ENCODE data around the gene CCNL2. TPM values are rescaled to one million over a fixed set of nuclear protein-coding genes. Genes with fewer than 3 reads are reported as not detected.

CCNL2 gene
- total and polyA plus RNA-seq, 4 donors = 46.4 to 170 (median 104) TPM

- TF ChIP-seq, protein P1, sequence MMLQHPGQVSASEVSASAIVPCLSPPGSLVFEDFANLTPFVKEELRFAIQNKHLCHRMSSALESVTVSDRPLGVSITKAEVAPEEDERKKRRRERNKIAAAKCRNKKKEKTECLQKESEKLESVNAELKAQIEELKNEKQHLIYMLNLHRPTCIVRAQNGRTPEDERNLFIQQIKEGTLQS (IDR thresholded peaks at IDR 0.05) = no peak
- no peak for TF ChIP-seq MAX (IDR thresholded peaks at IDR 0.05)
- TF ChIP-seq YY1 (IDR thresholded peaks at IDR 0.05) = no peak
- TF ChIP-seq CTCF (IDR thresholded peaks at IDR 0.05; ENCODE audit: low read depth, low read length, missing input control) = no peak
Observed at GRCh38 chr1:1342061-1342562, 57.0 kb downstream of the CCNL2 start (continued).

DNA sequence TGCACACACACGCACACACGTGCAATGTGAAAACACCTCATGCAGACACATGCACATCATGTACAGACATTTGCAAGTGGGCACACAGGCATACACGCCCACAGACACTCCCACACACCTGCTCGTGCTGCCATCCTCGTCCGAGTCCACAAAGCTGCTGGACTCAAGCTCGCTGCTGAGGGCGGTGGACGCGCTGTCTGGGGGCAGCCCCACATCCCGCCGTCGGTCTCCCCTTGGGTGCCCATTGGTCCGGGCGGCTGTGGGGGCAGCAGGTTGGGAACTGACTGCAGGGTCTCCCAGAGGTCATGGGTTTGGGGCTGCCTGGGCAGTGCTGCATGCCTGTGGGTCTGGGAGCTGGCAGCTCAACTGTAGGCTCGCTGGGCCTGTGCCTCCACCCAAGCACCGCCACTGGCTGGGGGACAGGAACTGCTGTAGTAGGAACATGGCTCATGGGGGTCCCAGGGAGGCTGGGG, 57.5 kb downstream of the CCNL2 start:
- no peaks in the 10 kb centered on the region for H3K9me3 ChIP-seq (ENCODE audit: control insufficient read depth in 4 of 4, low read length in 3 of 4)
- no peak for TF ChIP-seq CTCF (IDR thresholded peaks at IDR 0.05; ENCODE audit: low read depth, low read length, missing input control)
- TF ChIP-seq HNF4G (IDR thresholded peaks at IDR 0.05) = no peak
- no peak for TF ChIP-seq FOXA2 (IDR thresholded peaks at IDR 0.05)
- no peak for TF ChIP-seq TAF1 (conservative IDR thresholded peaks at IDR 0.05)
- TF ChIP-seq EGR1 (IDR thresholded peaks at IDR 0.05; ENCODE audit: low read depth in 2 of 2) = no peak
- WGBS = 95% methylated on average over 17 of the region's 17 CpGs
- H3K9ac ChIP-seq (ENCODE audit: low read depth in 1 of 2, low read length in 2 of 2) = no peak overlapping the region
- peaks cover 25 to 37% (median 35%) of the 10 kb centered on the region in 4 donors for H3K4me1 ChIP-seq (ENCODE audit: control insufficient read depth in 4 of 4, insufficient read depth in 4 of 4, low read length in 3 of 4)
- no peak for DNase-seq (ENCODE audit: low spot score)
- no peaks in the 10 kb centered on the region for H3K27me3 ChIP-seq (ENCODE audit: control insufficient read depth in 4 of 4, insufficient read depth in 4 of 4, low read length in 3 of 4)
- no peak overlapping the region for H3K4me3 ChIP-seq (ENCODE audit: low read depth in 1 of 3, low read length in 3 of 3)
- peaks cover 0 to 31% (median 13%) of the 10 kb centered on the region in 4 donors for H3K36me3 ChIP-seq (ENCODE audit: control insufficient read depth in 4 of 4, insufficient read depth in 3 of 4, low read depth in 1 of 4, low read length in 3 of 4)
- no peak overlapping the region for H3K27ac ChIP-seq (ENCODE audit: low read depth in 1 of 2, low read length in 2 of 2)

- WGBS = 94% methylated on average over 36 of the region's 36 CpGs
- TF ChIP-seq RAD21 (IDR thresholded peaks at IDR 0.05) (no peak), NR2F2 (IDR thresholded peaks at IDR 0.05) (no peak), FOXA1 (IDR thresholded peaks at IDR 0.05) (no peak), GABPA (IDR thresholded peaks at IDR 0.05 in 1 of 2, conservative IDR thresholded peaks at IDR 0.05 in 1 of 2) (no peak), SP1 (IDR thresholded peaks at IDR 0.05) (no peak), YY1 (IDR thresholded peaks at IDR 0.05) (no peak), TAF1 (conservative IDR thresholded peaks at IDR 0.05) (no peak), HNF4G (IDR thresholded peaks at IDR 0.05) (no peak), EGR1 (IDR thresholded peaks at IDR 0.05; ENCODE audit: low read depth in 2 of 2) (no peak), JUND (IDR thresholded peaks at IDR 0.05) (no peak), RXRA (IDR thresholded peaks at IDR 0.05) (no peak), HNF4A (conservative IDR thresholded peaks at IDR 0.05) (no peak)
- TF ChIP-seq, protein P2, sequence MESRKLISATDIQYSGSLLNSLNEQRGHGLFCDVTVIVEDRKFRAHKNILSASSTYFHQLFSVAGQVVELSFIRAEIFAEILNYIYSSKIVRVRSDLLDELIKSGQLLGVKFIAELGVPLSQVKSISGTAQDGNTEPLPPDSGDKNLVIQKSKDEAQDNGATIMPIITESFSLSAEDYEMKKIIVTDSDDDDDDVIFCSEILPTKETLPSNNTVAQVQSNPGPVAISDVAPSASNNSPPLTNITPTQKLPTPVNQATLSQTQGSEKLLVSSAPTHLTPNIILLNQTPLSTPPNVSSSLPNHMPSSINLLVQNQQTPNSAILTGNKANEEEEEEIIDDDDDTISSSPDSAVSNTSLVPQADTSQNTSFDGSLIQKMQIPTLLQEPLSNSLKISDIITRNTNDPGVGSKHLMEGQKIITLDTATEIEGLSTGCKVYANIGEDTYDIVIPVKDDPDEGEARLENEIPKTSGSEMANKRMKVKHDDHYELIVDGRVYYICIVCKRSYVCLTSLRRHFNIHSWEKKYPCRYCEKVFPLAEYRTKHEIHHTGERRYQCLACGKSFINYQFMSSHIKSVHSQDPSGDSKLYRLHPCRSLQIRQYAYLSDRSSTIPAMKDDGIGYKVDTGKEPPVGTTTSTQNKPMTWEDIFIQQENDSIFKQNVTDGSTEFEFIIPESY (IDR thresholded peaks at IDR 0.05) = no peak
- TF ChIP-seq, protein P1 (IDR thresholded peaks at IDR 0.05) = no peak
- H3K9ac ChIP-seq (ENCODE audit: low read depth in 1 of 2, low read length in 2 of 2) = no peak overlapping the region
- H3K4me1 ChIP-seq (ENCODE audit: control insufficient read depth in 4 of 4, insufficient read depth in 4 of 4, low read length in 3 of 4) = peaks cover 18 to 30% (median 29%) of the 10 kb centered on the region in 4 donors
- H3K9me3 ChIP-seq (ENCODE audit: control insufficient read depth in 4 of 4, low read length in 3 of 4) = no peaks in the 10 kb centered on the region
- DNase-seq (ENCODE audit: low spot score) = no peak
- no peak overlapping the region for H3K27ac ChIP-seq (ENCODE audit: low read depth in 1 of 2, low read length in 2 of 2)
- H3K4me3 ChIP-seq (ENCODE audit: low read depth in 1 of 3, low read length in 3 of 3) = no peak overlapping the region
- H3K27me3 ChIP-seq (ENCODE audit: control insufficient read depth in 4 of 4, insufficient read depth in 4 of 4, low read length in 3 of 4) = no peaks in the 10 kb centered on the region
- H3K36me3 ChIP-seq (ENCODE audit: control insufficient read depth in 4 of 4, insufficient read depth in 3 of 4, low read depth in 1 of 4, low read length in 3 of 4) = peaks cover 0 to 31% (median 13%) of the 10 kb centered on the region in 4 donors
Observed at GRCh38 chr1:1340791-1341548, 58.2 kb downstream of the CCNL2 start.
